ENCODE data around the gene ISL1.

ISL1 gene

GRCh38 chr5:51380603-51381207 is 2.5 kb upstream of the ISL1 start:
- no peaks in the 10 kb centered on the region for H3K9me3 ChIP-seq (ENCODE audit: severe bottlenecking)
- DNase-seq (ENCODE audit: low spot score) (no peak), ATAC-seq (ENCODE audit: low read depth) (no peak)
- H3K27me3 ChIP-seq (ENCODE audit: insufficient read depth, poor library complexity, severe bottlenecking): no peaks in the 10 kb centered on the region
- no peaks in the 10 kb centered on the region for H3K36me3 ChIP-seq (ENCODE audit: low read depth)
- H3K4me3 ChIP-seq (ENCODE audit: severe bottlenecking): no peak overlapping the region
- peak; percentile 96 for TF ChIP-seq CTCF (IDR thresholded peaks at IDR 0.05; ENCODE audit: poor library complexity, severe bottlenecking)
- H3K27ac ChIP-seq (ENCODE audit: poor library complexity, severe bottlenecking): no peak overlapping the region
- peaks cover 15% of the 10 kb centered on the region for H3K4me1 ChIP-seq (ENCODE audit: insufficient read depth, poor library complexity, severe bottlenecking)

- Histone ChIP-seq H3K27ac (ENCODE audit: poor library complexity, severe bottlenecking) (peak overlapping the region; percentile 73), H3K36me3 (ENCODE audit: low read depth) (no peaks in the 10 kb centered on the region), H3K27me3 (ENCODE audit: insufficient read depth, poor library complexity, severe bottlenecking) (no peaks in the 10 kb centered on the region), H3K9me3 (ENCODE audit: severe bottlenecking) (no peaks in the 10 kb centered on the region), H3K4me1 (ENCODE audit: insufficient read depth, poor library complexity, severe bottlenecking) (peaks cover 18% of the 10 kb centered on the region), H3K4me3 (ENCODE audit: severe bottlenecking) (peak overlapping the region; percentile 85)
- DNase-seq (ENCODE audit: low spot score) (no peak), ATAC-seq (ENCODE audit: low read depth) (no peak)
- TF ChIP-seq CTCF (IDR thresholded peaks at IDR 0.05; ENCODE audit: poor library complexity, severe bottlenecking): no peak
These were observed 1.3 kb upstream of the ISL1 start for GRCh38 chr5:51381761-51382474.

- DNase-seq (ENCODE audit: low spot score) (peak; percentile 74), ATAC-seq (ENCODE audit: low read depth) (peak; percentile 19)
- Histone ChIP-seq H3K4me1 (ENCODE audit: insufficient read depth, poor library complexity, severe bottlenecking) (peaks cover 18% of the 10 kb centered on the region), H3K27me3 (ENCODE audit: insufficient read depth, poor library complexity, severe bottlenecking) (no peaks in the 10 kb centered on the region), H3K4me3 (ENCODE audit: severe bottlenecking) (peak overlapping the region; percentile 85), H3K36me3 (ENCODE audit: low read depth) (no peaks in the 10 kb centered on the region), H3K9me3 (ENCODE audit: severe bottlenecking) (no peaks in the 10 kb centered on the region), H3K27ac (ENCODE audit: poor library complexity, severe bottlenecking) (peak overlapping the region; percentile 73)
- TF ChIP-seq CTCF (IDR thresholded peaks at IDR 0.05; ENCODE audit: poor library complexity, severe bottlenecking): no peak
These were observed 622 bp upstream of the ISL1 start for GRCh38 chr5:51382521-51383130.

- Histone ChIP-seq H3K27me3 (ENCODE audit: insufficient read depth, poor library complexity, severe bottlenecking) (no peaks in the 10 kb centered on the region), H3K4me1 (ENCODE audit: insufficient read depth, poor library complexity, severe bottlenecking) (peaks cover 29% of the 10 kb centered on the region), H3K27ac (ENCODE audit: poor library complexity, severe bottlenecking) (peak overlapping the region; percentile 73), H3K36me3 (ENCODE audit: low read depth) (no peaks in the 10 kb centered on the region), H3K9me3 (ENCODE audit: severe bottlenecking) (no peaks in the 10 kb centered on the region), H3K4me3 (ENCODE audit: severe bottlenecking) (peak overlapping the region; percentile 85)
- DNase-seq (ENCODE audit: low spot score) (no peak), ATAC-seq (ENCODE audit: low read depth) (no peak)
- TF ChIP-seq CTCF (IDR thresholded peaks at IDR 0.05; ENCODE audit: poor library complexity, severe bottlenecking): no peak
These were observed 1.1 kb downstream of the ISL1 start for GRCh38 chr5:51384281-51384840.

All from RWPE2 (cell line).